Activated CD8-positive, alpha-beta memory T cell treated with anti-CD3 and anti-CD28 coated beads, Interleukin-2, amount 50 U/mL, for 24 hours (primary cell): ENCODE measurements around the gene PAX7.

Experiments
- DNase-seq: peaks from one replicate; pipeline ENCODE4 v3.0.0-alpha.2; 2020; ENCODE audit errors: extremely low read depth

PAX7 gene

DNA sequence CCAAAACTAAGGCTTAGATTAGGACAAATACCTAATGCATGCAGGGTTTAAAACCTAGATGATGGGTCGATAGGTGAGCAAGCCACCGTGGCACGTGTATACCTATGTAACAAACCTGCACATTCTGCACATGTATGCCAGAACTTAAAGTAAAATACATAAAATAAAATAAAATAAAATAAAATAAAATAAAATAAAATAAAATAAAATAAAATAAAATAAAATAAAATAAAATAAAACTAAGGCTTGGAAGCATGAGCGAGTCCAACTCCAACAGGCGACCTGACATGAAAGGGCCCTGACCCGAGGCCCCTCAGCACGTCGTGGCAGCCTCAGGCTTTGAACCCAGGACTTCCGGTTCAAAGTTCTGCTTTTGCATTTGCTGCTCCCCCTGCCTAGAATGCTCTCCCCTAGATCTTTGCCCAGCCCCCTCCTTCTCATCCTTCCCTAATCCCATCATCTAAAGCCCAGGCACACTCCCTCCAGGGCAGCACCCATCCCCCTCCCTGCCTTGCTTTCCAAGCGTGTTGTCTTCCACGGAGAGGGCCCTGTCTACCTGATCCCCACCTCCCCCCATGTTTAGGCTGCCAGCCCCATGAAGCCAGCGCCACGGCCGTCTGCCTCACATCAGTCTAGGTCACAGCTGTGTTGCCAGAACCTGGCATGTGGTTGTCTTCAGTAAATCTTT lies 164.5 kb downstream of the PAX7 start:
- no peak for DNase-seq

DNA sequence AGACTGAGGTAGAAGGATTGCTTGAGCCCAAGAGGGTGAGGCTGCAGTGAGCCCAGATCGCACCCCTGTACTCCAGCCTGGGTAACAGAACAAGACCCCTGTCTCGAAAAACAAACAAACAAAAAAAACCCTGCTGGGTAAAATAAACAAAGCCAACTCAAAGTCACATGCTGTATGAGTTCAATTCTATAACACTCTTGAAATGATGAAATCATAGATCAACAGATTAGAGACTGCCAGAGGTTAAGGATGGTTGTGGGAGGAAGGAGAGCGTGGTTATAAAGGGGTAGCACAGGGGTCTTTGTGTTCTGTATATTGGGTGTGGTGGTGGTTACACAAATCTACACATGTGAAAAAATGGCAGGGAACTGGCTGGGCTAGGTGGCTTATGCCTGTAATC lies 166.3 kb downstream of the PAX7 start:
- no peak for DNase-seq
